H1 (cell line): ENCODE measurements around the gene TAF15. TPM values are rescaled to one million over a fixed set of nuclear protein-coding genes. Genes with fewer than 3 reads are reported as not detected.

Experiments used
- BCL11A ChIP-seq, 2 experiments: IDR thresholded peaks; one replicate each; pipeline ENCODE4 v1.6.1; 2011; ENCODE audit warnings: low read depth in 2 of 2, low read length in 2 of 2, mild to moderate bottlenecking in 2 of 2
- CBX5 ChIP-seq: fragments of 300-800, 300-1000 bp; sonication (generic); IDR thresholded peaks from 2 replicates; pipeline ENCODE4 v1.7.1; 2016; ENCODE audit warnings: antibody characterized with exemption, low read length, low read depth
- CBX8 ChIP-seq: fragments of 300-800, 300-1000 bp; sonication (generic); IDR thresholded peaks from 2 replicates; pipeline ENCODE4 v1.7.1; 2016; ENCODE audit warnings: low read depth, low read length, borderline replicate concordance
- CHD1 ChIP-seq: IDR thresholded peaks from 2 replicates; pipeline ENCODE4 v1.6.1; 2012; ENCODE audit warnings: low read depth, low read length, improper control_type of control experiment
- CHD2 ChIP-seq: IDR thresholded peaks from 2 replicates; pipeline ENCODE4 v1.6.1; 2012; ENCODE audit warnings: low read length, improper control_type of control experiment
- CREB1 ChIP-seq: IDR thresholded peaks from 2 replicates; pipeline ENCODE4 v1.6.1; 2012; ENCODE audit warnings: inconsistent platforms
- FOSL1 ChIP-seq: IDR thresholded peaks from 2 replicates; pipeline ENCODE4 v1.6.1; 2011; ENCODE audit warnings: mild to moderate bottlenecking, low read depth, low read length, moderate library complexity; ENCODE audit not compliant: insufficient read depth
- GTF2F1 ChIP-seq: IDR thresholded peaks from 2 replicates; pipeline ENCODE4 v1.6.1; 2012; ENCODE audit warnings: low read depth, low read length, improper control_type of control experiment, borderline replicate concordance
- HDAC6 ChIP-seq: IDR thresholded peaks from one replicate; pipeline ENCODE4 v1.7.1; 2012; ENCODE audit warnings: low read depth, mild to moderate bottlenecking, inconsistent platforms, low read length, moderate library complexity
- JUND ChIP-seq: IDR thresholded peaks from 2 replicates; pipeline ENCODE4 v1.6.1; 2011; ENCODE audit warnings: mild to moderate bottlenecking, improper control_type of control experiment, low read length
- KDM1A ChIP-seq: fragments of 200-600, 300-600 bp; sonication (generic); IDR thresholded peaks from 2 replicates; pipeline ENCODE4 v1.7.1; 2016; ENCODE audit warnings: mild to moderate bottlenecking, low read length, borderline replicate concordance
- POLR2A ChIP-seq, 2 experiments: IDR thresholded peaks; 1 replicate in 1 of 2; 2 replicates in 1 of 2; pipeline ENCODE4 v1.6.1; 2011; ENCODE audit warnings: low read depth in 2 of 2, low read length in 2 of 2, mild to moderate bottlenecking in 2 of 2; ENCODE audit errors: control extremely low read depth in 1 of 2
- POU5F1 ChIP-seq: IDR thresholded peaks from 2 replicates; pipeline ENCODE4 v1.6.1; 2011; ENCODE audit warnings: low read depth, mild to moderate bottlenecking, low read length, moderate library complexity
- RXRA ChIP-seq: IDR thresholded peaks from 2 replicates; pipeline ENCODE4 v1.6.1; 2011; ENCODE audit warnings: low read depth, mild to moderate bottlenecking, low read length, moderate library complexity; ENCODE audit not compliant: insufficient read depth
- SAP30 ChIP-seq: fragments of 300-600 bp; sonication (generic); IDR thresholded peaks from 2 replicates; pipeline ENCODE4 v1.7.1; 2012; ENCODE audit warnings: low read length, moderate library complexity, mild to moderate bottlenecking, inconsistent platforms; ENCODE audit not compliant: insufficient read depth, insufficient replicate concordance
- SIN3A ChIP-seq, 2 experiments: IDR thresholded peaks in 1 of 2; conservative IDR thresholded peaks in 1 of 2; 2 replicates each; pipeline ENCODE4 v1.6.1; 2011 to 2012; ENCODE audit warnings: low read length in 2 of 2, improper control_type of control experiment in 1 of 2, low read depth in 1 of 2, mild to moderate bottlenecking in 1 of 2
- SIX5 ChIP-seq: IDR thresholded peaks from 2 replicates; pipeline ENCODE4 v1.6.1; 2011; ENCODE audit warnings: mild to moderate bottlenecking, low read depth, low read length
- SP2 ChIP-seq: IDR thresholded peaks from 2 replicates; pipeline ENCODE4 v1.6.1; 2012; ENCODE audit warnings: mild to moderate bottlenecking, low read length, inconsistent platforms
- SP4 ChIP-seq: IDR thresholded peaks from 2 replicates; pipeline ENCODE4 v1.6.1; 2012; ENCODE audit warnings: low read length, inconsistent platforms
- SUZ12 ChIP-seq: fragments of 200-600 bp; sonication (generic); IDR thresholded peaks from 2 replicates; pipeline ENCODE4 v1.6.1; 2012; ENCODE audit warnings: mild to moderate bottlenecking, inconsistent platforms, low read length, moderate library complexity, mixed read lengths
- TEAD4 ChIP-seq: IDR thresholded peaks from 2 replicates; pipeline ENCODE4 v1.6.1; 2012; ENCODE audit warnings: low read depth, low read length, inconsistent platforms, mixed read lengths
- ZNF274 ChIP-seq: IDR thresholded peaks from 2 replicates; pipeline ENCODE4 v1.7.0; 2012; ENCODE audit warnings: low read length, borderline replicate concordance; ENCODE audit errors: extremely low read depth
- polyA plus RNA-seq, 7 experiments: library from polyadenylated mRNA; depleted of rRNA in 3 of 7; stranded (reverse) in 5 of 7; unstranded in 2 of 7; fragments of >200 nt in 5 of 7; fragments of 200-250 nt in 2 of 7; gene quantifications; 1 replicate in 5 of 7; 2 replicates in 1 of 7; 4 replicates in 1 of 7; pipeline versions ENCODE4 v1.2.1 to v1.2.3, GENCODE V29; 2011 to 2013; ENCODE audit warnings: missing spikeins in 2 of 7, mixed read lengths in 2 of 7
- total RNA-seq: library from RNA; stranded (reverse); fragmentation: NEBNext Ultra II Directional; extraction: Animal tissue kit (Norgen Biotek cat#: 25700); gene quantifications from 2 replicates; pipeline ENCODE4 v1.2.1, GENCODE V29; 2021
- TF ChIP-seq, protein P1 (sequence below): IDR thresholded peaks from 2 replicates; pipeline ENCODE4 v1.6.1; 2012; ENCODE audit warnings: low read length, inconsistent platforms

The TAF15 gene
- total and polyA plus RNA-seq, 2 of the 8 experiments (the other 6 are each of a cell fraction or from before 2014, with no cell fraction given), result 80.1 to 338 TPM

- TF ChIP-seq SUZ12 (no peak), HDAC6 (no peak), SIX5 (no peak), FOSL1 (peak; percentile 50; the same call in 1 of the 2 replicates), CHD2 (no peak), SAP30 (no peak), POU5F1 (no peak), SIN3A (conservative IDR thresholded peaks at IDR 0.05 in 1 of 2, IDR thresholded peaks at IDR 0.05 in 1 of 2; ENCODE audit: low read depth in 1 of 2, low read length in 2 of 2) (peak; percentile 82 to 86; a peak in 3 of 4 replicates), CBX8 (no peak), RXRA (no peak), CBX5 (no peak), TEAD4 (peak; percentile 47; the same call in 1 of the 2 replicates), BCL11A (IDR thresholded peaks at IDR 0.05; ENCODE audit: low read depth in 2 of 2, low read length in 2 of 2) (no peak), ZNF274 (no peak), POLR2A (IDR thresholded peaks at IDR 0.05; ENCODE audit: control extremely low read depth in 1 of 2, low read depth in 2 of 2, low read length in 2 of 2) (peak in 1 of 2 experiments; percentile 34; a peak in 1 of 3 replicates), SP4 (no peak), JUND (0 out of 2 replicates have a peak, but pooled peaks have one; percentile 11), SP2 (no peak), CREB1 (peak; percentile 67), KDM1A (no peak; the same call in 1 of the 2 replicates), CHD1 (no peak), GTF2F1 (no peak)
- TF ChIP-seq, protein P1, sequence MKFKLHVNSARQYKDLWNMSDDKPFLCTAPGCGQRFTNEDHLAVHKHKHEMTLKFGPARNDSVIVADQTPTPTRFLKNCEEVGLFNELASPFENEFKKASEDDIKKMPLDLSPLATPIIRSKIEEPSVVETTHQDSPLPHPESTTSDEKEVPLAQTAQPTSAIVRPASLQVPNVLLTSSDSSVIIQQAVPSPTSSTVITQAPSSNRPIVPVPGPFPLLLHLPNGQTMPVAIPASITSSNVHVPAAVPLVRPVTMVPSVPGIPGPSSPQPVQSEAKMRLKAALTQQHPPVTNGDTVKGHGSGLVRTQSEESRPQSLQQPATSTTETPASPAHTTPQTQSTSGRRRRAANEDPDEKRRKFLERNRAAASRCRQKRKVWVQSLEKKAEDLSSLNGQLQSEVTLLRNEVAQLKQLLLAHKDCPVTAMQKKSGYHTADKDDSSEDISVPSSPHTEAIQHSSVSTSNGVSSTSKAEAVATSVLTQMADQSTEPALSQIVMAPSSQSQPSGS, result no peak
Measured at GRCh38 chr17:35764123-35764991, 44.9 kb upstream of the TAF15 start (continued).
